Measurements from ENCODE around the gene MFF. TPM values are rescaled to one million over a fixed set of nuclear protein-coding genes. Genes with fewer than 3 reads are reported as not detected.

The MFF gene
- total RNA-seq, 6 experiments from 2014 or later = 29.3 to 70.2 (median 34.6) TPM

- H3K4me1 ChIP-seq = no peaks in the 10 kb centered on the region
- ATAC-seq = no peak
- no peak overlapping the region for H3K4me3 ChIP-seq
- H3K9me3 ChIP-seq = no peaks in the 10 kb centered on the region
- intact Hi-C loops (cut with DNase I) = no loop called here
- H3K27ac ChIP-seq = no peak overlapping the region
- TF ChIP-seq POLR2A (IDR thresholded peaks at IDR 0.05) (no peak), CTCF (IDR thresholded peaks at IDR 0.05) (no peak)
- DNase-seq = no peak
- WGBS (ENCODE audit: insufficient coverage, low coverage, low lambda C conversion rate, missing lambda C conversion rate) = 88% methylated on average over 15 of the region's 17 CpGs
- no peaks in the 10 kb centered on the region for H3K36me3 ChIP-seq
- H3K27me3 ChIP-seq = no peaks in the 10 kb centered on the region
These were observed 65.6 kb downstream of the MFF start for GRCh38 chr2:227390468-227391256.

- H3K4me3 ChIP-seq = no peak overlapping the region
- DNase-seq = no peak
- TF ChIP-seq POLR2A (IDR thresholded peaks at IDR 0.05) (no peak), CTCF (IDR thresholded peaks at IDR 0.05) (no peak)
- peaks cover 0 to 7% (median 0%) of the 10 kb centered on the region in 4 donors for H3K4me1 ChIP-seq
- no peak overlapping the region for H3K27ac ChIP-seq
- 18% methylated on average over 1 of the region's 2 CpGs for WGBS (ENCODE audit: insufficient coverage, low coverage, low lambda C conversion rate, missing lambda C conversion rate)
- no peaks in the 10 kb centered on the region for H3K36me3 ChIP-seq
- no peak for ATAC-seq
- no peaks in the 10 kb centered on the region for H3K9me3 ChIP-seq
- H3K27me3 ChIP-seq = no peaks in the 10 kb centered on the region
- intact Hi-C loops (cut with DNase I) = no loop called here
These were observed 69.3 kb downstream of the MFF start for GRCh38 chr2:227394401-227394800.

DNA sequence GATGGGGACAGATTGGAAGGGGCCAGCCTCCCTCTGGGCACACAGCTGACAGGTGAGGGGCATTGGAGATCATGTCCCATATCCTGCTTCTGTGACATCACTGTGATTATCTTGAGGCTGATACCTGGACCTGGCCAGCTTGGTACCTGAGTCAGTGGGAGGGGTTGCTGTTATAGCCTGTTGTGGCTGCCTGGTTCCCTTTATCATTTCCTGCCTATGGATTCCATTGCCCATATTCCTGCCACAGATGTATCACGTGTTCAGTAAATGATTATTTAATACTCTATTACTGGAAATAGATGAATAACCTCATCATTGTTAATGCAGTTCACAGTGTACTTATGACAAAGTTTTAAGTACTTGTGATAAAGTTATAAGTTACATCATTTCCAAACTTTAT lies 70.5 kb downstream of the MFF start:
- H3K4me3 ChIP-seq = no peak overlapping the region
- H3K27me3 ChIP-seq = no peaks in the 10 kb centered on the region
- no peak overlapping the region for H3K27ac ChIP-seq
- H3K4me1 ChIP-seq = peaks cover 0 to 7% (median 0%) of the 10 kb centered on the region in 4 donors
- TF ChIP-seq POLR2A (IDR thresholded peaks at IDR 0.05) (no peak), CTCF (IDR thresholded peaks at IDR 0.05) (no peak)
- no peaks in the 10 kb centered on the region for H3K36me3 ChIP-seq
- WGBS (ENCODE audit: insufficient coverage, low coverage, low lambda C conversion rate, missing lambda C conversion rate) = 63% methylated on average over 1 of the region's 1 CpG
- ATAC-seq (no peak), DNase-seq (no peak)
- intact Hi-C loops (cut with DNase I) = no loop called here
- no peaks in the 10 kb centered on the region for H3K9me3 ChIP-seq

DNA sequence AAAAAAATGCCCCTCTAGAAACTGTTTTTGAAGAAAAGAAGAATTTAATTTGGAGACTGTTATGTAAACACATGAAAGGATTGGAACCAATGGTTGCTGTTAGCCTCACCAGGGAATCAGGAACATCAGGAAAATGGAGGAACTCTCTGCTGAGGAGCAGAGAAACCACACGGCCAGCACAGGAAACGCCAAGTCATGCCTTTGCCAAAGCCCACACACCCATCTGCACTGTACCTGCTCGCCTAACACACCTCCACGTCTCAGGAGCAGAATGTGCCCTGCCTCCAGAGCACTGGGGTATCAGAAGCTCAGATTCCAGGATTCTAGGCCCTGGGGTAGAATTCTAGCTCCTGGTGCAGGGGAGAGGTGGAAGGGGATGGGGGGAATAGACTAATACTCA lies 72.5 kb downstream of the MFF start:
- DNase-seq = no peak
- no peaks in the 10 kb centered on the region for H3K9me3 ChIP-seq
- no peak overlapping the region for H3K4me3 ChIP-seq
- H3K27me3 ChIP-seq = no peaks in the 10 kb centered on the region
- no peak for TF ChIP-seq CTCF (IDR thresholded peaks at IDR 0.05)
- TF ChIP-seq POLR2A (IDR thresholded peaks at IDR 0.05) = no peak
- ATAC-seq = no peak
- peaks cover 0 to 7% (median 0%) of the 10 kb centered on the region in 4 donors for H3K4me1 ChIP-seq
- no peak overlapping the region for H3K27ac ChIP-seq
- intact Hi-C loops (cut with DNase I) = no loop called here
- WGBS (ENCODE audit: insufficient coverage, low coverage, low lambda C conversion rate, missing lambda C conversion rate) = no CpG with 5 or more reads among the region's 4 CpGs
- H3K36me3 ChIP-seq = no peaks in the 10 kb centered on the region
